HG03064 (cell line): ENCODE measurements around the gene MFSD2B.

ENCODE experiments used
- ATAC-seq: cut with Tn5 transposase; IDR thresholded peaks from one replicate; pipeline ENCODE4 v1.9.1; 2021; ENCODE audit warnings: low read depth; ENCODE audit not compliant: unreplicated experiment

Gene MFSD2B

GRCh38 chr2:24050041-24050979 lies 40.4 kb downstream of the MFSD2B start:
- no peak for ATAC-seq

DNA sequence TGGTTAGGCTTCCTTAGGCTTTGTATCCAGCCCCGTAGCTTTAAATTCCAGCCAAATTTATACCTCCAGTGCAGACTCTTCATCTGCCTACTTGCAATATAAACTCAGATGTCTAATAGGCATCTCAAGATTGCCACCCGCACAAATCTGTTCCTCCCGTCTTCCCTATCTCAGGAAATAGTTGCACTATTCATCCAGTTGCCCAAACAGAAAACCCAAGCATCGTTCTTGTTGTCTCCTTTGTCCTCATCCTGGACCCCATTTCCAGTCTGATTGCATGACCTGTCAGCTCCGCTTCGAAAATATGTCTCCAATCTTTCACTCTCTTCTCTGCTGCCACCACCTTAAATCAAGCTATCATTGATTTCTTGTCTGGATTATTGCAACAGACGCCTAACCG lies 41.9 kb downstream of the MFSD2B start:
- no peak for ATAC-seq

DNA sequence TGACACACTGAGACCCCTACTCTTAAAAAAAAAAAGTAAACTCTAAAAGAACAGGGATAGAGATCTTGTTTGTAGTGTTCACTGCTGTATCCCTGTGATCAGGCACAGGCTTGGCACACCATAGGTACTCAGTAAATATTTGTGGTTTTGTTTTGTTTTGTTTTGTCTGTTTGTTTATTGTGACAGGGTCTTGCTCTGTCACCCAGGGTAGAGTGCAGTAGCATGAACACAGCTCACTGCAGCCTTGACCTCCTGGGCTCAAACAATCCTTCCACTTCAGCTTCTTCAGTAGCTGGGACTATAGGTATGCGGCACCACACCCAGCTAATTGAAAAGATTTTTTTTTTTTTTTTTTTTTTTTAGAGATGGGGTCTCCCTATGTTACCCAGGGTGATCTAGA lies 43.1 kb downstream of the MFSD2B start:
- ATAC-seq: no peak

DNA sequence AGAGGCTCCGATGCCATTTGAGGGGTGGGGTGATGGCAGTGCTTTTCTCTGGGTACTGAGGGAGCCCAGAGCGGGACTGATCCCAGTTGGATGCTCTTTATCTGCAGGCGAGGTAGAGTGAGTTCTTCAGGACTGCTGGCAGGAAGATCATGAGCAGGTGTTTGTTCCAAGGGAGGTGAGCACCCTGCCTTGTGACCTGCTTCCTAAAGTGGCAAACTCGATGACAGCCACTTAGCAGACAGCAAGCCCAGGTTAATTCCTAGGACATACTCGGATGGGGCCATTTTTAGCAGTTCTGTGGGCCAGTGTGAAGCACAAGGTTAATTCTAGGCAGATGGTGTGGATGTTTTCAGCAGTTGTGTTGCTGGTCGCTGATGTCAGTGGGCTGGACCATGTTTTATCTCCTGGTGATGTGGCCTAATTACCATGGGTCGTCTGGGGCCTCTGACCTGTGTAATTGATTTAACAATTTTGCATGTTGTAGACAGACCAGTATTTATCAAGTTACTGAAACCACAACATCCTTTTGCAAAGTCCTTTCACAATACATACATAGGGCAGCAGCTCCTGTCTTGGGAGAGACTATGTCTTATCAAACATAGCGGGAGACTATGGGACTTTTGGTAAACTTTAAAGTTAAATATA lies 44.6 kb downstream of the MFSD2B start:
- ATAC-seq: no peak

- no peak for ATAC-seq
Observed at GRCh38 chr2:24055750-24056149, 45.9 kb downstream of the MFSD2B start.

GRCh38 chr2:24058564-24059271 lies 48.8 kb downstream of the MFSD2B start:
- ATAC-seq: no peak

DNA sequence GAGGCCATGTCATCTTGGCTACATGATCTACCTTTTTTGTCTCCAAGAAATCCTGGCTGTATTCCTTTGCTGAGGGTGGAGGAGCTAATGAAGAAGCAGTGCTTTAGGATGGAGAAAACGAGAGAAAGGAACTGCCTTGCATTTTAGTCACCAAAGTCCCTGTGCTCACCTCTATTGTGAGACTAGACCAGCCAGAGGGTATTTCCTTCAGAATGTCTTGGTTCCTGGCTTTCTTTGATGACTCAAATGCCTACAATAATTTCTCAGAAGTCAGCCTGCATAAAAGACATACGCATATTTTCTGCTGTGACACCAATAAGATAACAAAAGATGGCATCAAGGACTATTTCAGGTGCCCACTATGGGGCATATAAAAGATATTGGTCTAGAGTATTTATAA lies 55.5 kb downstream of the MFSD2B start:
- no peak for ATAC-seq

GRCh38 chr2:24072259-24072658 lies 62.4 kb downstream of the MFSD2B start:
- ATAC-seq: no peak

- no peak for ATAC-seq
Observed at GRCh38 chr2:24073816-24074215, 63.9 kb downstream of the MFSD2B start.

DNA sequence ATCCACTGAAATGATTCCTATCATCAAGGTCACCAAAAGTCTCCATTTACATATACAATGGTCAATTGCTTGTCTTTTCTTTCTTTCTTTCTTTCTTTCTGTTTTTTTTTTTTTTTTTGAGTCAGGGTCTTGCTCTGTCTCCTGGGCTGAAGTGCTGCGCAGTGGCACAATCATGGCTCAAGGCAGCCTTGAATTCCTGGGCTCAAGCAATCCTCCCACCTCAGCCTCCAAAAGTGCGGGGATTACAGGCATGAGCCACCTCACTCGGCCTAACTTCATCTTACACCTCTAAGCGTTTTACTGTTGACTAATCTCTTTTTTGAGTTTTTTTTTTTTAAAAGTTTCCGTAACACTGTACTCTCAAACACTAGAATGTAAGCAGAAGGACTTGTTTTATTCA lies 65.4 kb downstream of the MFSD2B start:
- ATAC-seq: no peak
